Keratinocyte (primary cell): ENCODE data around the gene INKA2. TPM values are rescaled to one million over a fixed set of nuclear protein-coding genes. Genes with fewer than 3 reads are reported as not detected.

Experiments
- DNase-seq: peaks from one replicate; pipeline ENCODE4 v3.0.0-alpha.2; 2011; ENCODE audit warnings: low read depth, missing footprints, low spot score
- FAIRE-seq: peaks from 2 replicates; lab custom pipeline; 2011; peaks lifted over from hg19 to GRCh38; lab: Jason Lieb, UNC
- H2AFZ ChIP-seq: 2 replicates; pipeline ENCODE4 v1.6.0; 2012; ENCODE audit warnings: low read length, control low read depth, inconsistent platforms; ENCODE audit not compliant: control insufficient read depth
- H3K27ac ChIP-seq: 2 replicates; pipeline ENCODE4 v1.5.1; 2011; ENCODE audit warnings: low read length; ENCODE audit not compliant: control insufficient read depth, insufficient read depth
- H3K27me3 ChIP-seq: 3 replicates; pipeline ENCODE4 v1.6.0; 2011; ENCODE audit warnings: low read length; ENCODE audit not compliant: control insufficient read depth, insufficient read depth; ENCODE audit errors: extremely low read depth
- H3K36me3 ChIP-seq, 2 experiments: 2 replicates in 1 of 2; 3 replicates in 1 of 2; pipeline ENCODE4 v1.5.1; 2011; ENCODE audit warnings: low read length in 2 of 2, mild to moderate bottlenecking in 1 of 2; ENCODE audit not compliant: control insufficient read depth in 2 of 2, insufficient read depth in 2 of 2; ENCODE audit errors: extremely low read depth in 1 of 2
- H3K4me1 ChIP-seq: 3 replicates; pipeline ENCODE4 v1.5.1; 2011; ENCODE audit warnings: low read length; ENCODE audit not compliant: control insufficient read depth, insufficient read depth; ENCODE audit errors: extremely low read depth
- H3K4me2 ChIP-seq: 3 replicates; pipeline ENCODE4 v1.6.0; 2011; ENCODE audit warnings: low read depth, low read length; ENCODE audit not compliant: control insufficient read depth, insufficient read depth; ENCODE audit errors: extremely low read depth
- H3K4me3 ChIP-seq, 3 experiments: fragments of 200-600 bp in 1 of 3; sonication (generic) in 1 of 3; 2 replicates in 2 of 3; 3 replicates in 1 of 3; pipeline ENCODE4 v1.5.1; 2011 to 2016; ENCODE audit warnings: low read length in 3 of 3, mild to moderate bottlenecking in 3 of 3, control low read depth in 2 of 3, inconsistent platforms in 1 of 3, low read depth in 1 of 3, mixed read lengths in 1 of 3, mixed run types in 1 of 3, moderate library complexity in 1 of 3; ENCODE audit not compliant: control insufficient read depth in 2 of 3, insufficient read depth in 2 of 3; ENCODE audit errors: extremely low read depth in 1 of 3
- H3K79me2 ChIP-seq: 2 replicates; pipeline ENCODE4 v1.6.0; 2012; ENCODE audit warnings: low read length; ENCODE audit not compliant: control insufficient read depth, insufficient read depth
- H3K9ac ChIP-seq: 3 replicates; pipeline ENCODE4 v1.6.0; 2011; ENCODE audit warnings: low read length; ENCODE audit not compliant: control insufficient read depth, insufficient read depth; ENCODE audit errors: extremely low read depth
- H3K9me1 ChIP-seq: 3 replicates; pipeline ENCODE4 v1.6.0; 2011; ENCODE audit warnings: low read length; ENCODE audit not compliant: control insufficient read depth, insufficient read depth; ENCODE audit errors: extremely low read depth
- H3K9me3 ChIP-seq: 2 replicates; pipeline ENCODE4 v1.5.1; 2012; ENCODE audit warnings: low read depth, low read length; ENCODE audit not compliant: control insufficient read depth
- H4K20me1 ChIP-seq: 3 replicates; pipeline ENCODE4 v1.6.0; 2011; ENCODE audit warnings: low read length; ENCODE audit not compliant: control insufficient read depth, insufficient read depth; ENCODE audit errors: extremely low read depth
- CTCF ChIP-seq, 3 experiments: IDR thresholded peaks in 1 of 3; conservative IDR thresholded peaks in 1 of 3; optimal IDR thresholded peaks in 1 of 3; 2 replicates in 2 of 3; 3 replicates in 1 of 3; pipeline versions ENCODE3 to v1.5.1; 2011; ENCODE audit warnings: low read length in 3 of 3, mild to moderate bottlenecking in 3 of 3, moderate library complexity in 2 of 3, control low read depth in 1 of 3, inconsistent platforms in 1 of 3; ENCODE audit not compliant: insufficient read depth in 2 of 3; ENCODE audit errors: extremely low read depth in 1 of 3
- EZH2 ChIP-seq: IDR thresholded peaks from one replicate; pipeline ENCODE4 v1.6.1; 2012; ENCODE audit warnings: inconsistent platforms, mild to moderate bottlenecking, low read length, moderate library complexity
- dilution Hi-C: fragments of 300-500 bp; cut with MboI; formaldehyde crosslinking; loops from one replicate; pipeline ENCODE4 v1.7.0; 2020; ENCODE audit warnings: low sequenced_read_pairs; ENCODE audit not compliant: extremely low pct_ligation_motif_present
- polyA plus RNA-seq, 5 experiments: library from polyadenylated mRNA; depleted of rRNA in 3 of 5; stranded (reverse) in 3 of 5; stranded (forward) in 1 of 5; unstranded in 1 of 5; fragments of >200 nt; gene quantifications; 1 replicate in 1 of 5; 2 replicates in 3 of 5; 3 replicates in 1 of 5; pipeline versions ENCODE4 v1.2.1 to v1.2.3, GENCODE V29; 2011 to 2012; ENCODE audit warnings: missing spikeins in 2 of 5, low read depth in 1 of 5, low replicate concordance in 1 of 5

Gene INKA2
- polyA plus RNA-seq, 1 donor (not counting 4 experiments of a cell fraction or from before 2014, with no cell fraction given) = 2.7 TPM

GRCh38 chr1:111751906-111752575 lies 12.8 kb upstream of the INKA2 start:
- H4K20me1 ChIP-seq = no peaks in the 10 kb centered on the region
- DNase-seq = no peak
- dilution Hi-C loops = no loop called here
- no peaks in the 10 kb centered on the region for H3K36me3 ChIP-seq
- H3K9me3 ChIP-seq = no peaks in the 10 kb centered on the region
- no peak overlapping the region for H3K4me3 ChIP-seq
- H3K4me2 ChIP-seq = no peak overlapping the region
- H3K9ac ChIP-seq = no peak overlapping the region
- H3K9me1 ChIP-seq = no peaks in the 10 kb centered on the region
- TF ChIP-seq EZH2 = no peak
- no peak for TF ChIP-seq CTCF (optimal IDR thresholded peaks at IDR 0.05 in 1 of 3, IDR thresholded peaks at IDR 0.05 in 1 of 3, conservative IDR thresholded peaks at IDR 0.05 in 1 of 3; ENCODE audit: extremely low read depth in 1 of 3, insufficient read depth in 2 of 3, low read length in 3 of 3)
- H3K27ac ChIP-seq = no peak overlapping the region
- H2AFZ ChIP-seq = no peak overlapping the region
- peaks cover 11% of the 10 kb centered on the region for H3K4me1 ChIP-seq
- FAIRE-seq = no peak
- peaks cover 9% of the 10 kb centered on the region for H3K79me2 ChIP-seq
- no peaks in the 10 kb centered on the region for H3K27me3 ChIP-seq

- TF ChIP-seq EZH2 (no peak), CTCF (optimal IDR thresholded peaks at IDR 0.05 in 1 of 3, IDR thresholded peaks at IDR 0.05 in 1 of 3, conservative IDR thresholded peaks at IDR 0.05 in 1 of 3; ENCODE audit: extremely low read depth in 1 of 3, insufficient read depth in 2 of 3, low read length in 3 of 3) (no peak)
- Histone ChIP-seq H2AFZ (no peak overlapping the region), H3K4me1 (peaks cover 6% of the 10 kb centered on the region), H3K9ac (no peak overlapping the region), H3K79me2 (no peaks in the 10 kb centered on the region), H3K9me3 (no peaks in the 10 kb centered on the region), H3K4me3 (no peak overlapping the region), H3K27me3 (no peaks in the 10 kb centered on the region), H4K20me1 (no peaks in the 10 kb centered on the region), H3K27ac (no peak overlapping the region), H3K36me3 (no peaks in the 10 kb centered on the region), H3K9me1 (no peaks in the 10 kb centered on the region), H3K4me2 (no peak overlapping the region)
- no peak for DNase-seq
- no peak for FAIRE-seq
- dilution Hi-C loops = no loop called here
Observed at GRCh38 chr1:111750856-111751255, 11.7 kb upstream of the INKA2 start.
